CD4-positive, alpha-beta T cell treated with Interleukin-4 for 4 hours (primary cell): ENCODE data around the gene MYH6.
"Not testable (repeated sequence)": the region's sequence is repeated elsewhere in the genome, so short reads cannot be mapped to it uniquely, and the experiment has no call there.

ENCODE experiments used
- DNase-seq: peaks from one replicate; pipeline ENCODE4 v3.0.0-alpha.2; 2020

MYH6 gene

GRCh38 chr14:23407516-23408306, at the start of gene MYH6:
TSS of gene MYH6 (minus strand) at chr14:23408273. CDS start at chr14:23407223, 1,050 bp downstream.
- no peak for DNase-seq

- DNase-seq, result not testable (repeated sequence)
Measured at GRCh38 chr14:23456883-23457586, 49.0 kb upstream of the MYH6 start.

GRCh38 chr14:23454445-23454856, 46.4 kb upstream of the MYH6 start:
- no peak for DNase-seq

GRCh38 chr14:23452237-23452636, 44.2 kb upstream of the MYH6 start:
- no peak for DNase-seq

GRCh38 chr14:23450379-23450778, 42.3 kb upstream of the MYH6 start:
- no peak for DNase-seq

GRCh38 chr14:23449314-23449713, 41.2 kb upstream of the MYH6 start:
- no peak for DNase-seq

GRCh38 chr14:23447361-23448350, 39.6 kb upstream of the MYH6 start:
- no peak for DNase-seq

- DNase-seq, result no peak
Measured at GRCh38 chr14:23446291-23446851, 38.3 kb upstream of the MYH6 start.

- DNase-seq, result no peak
Measured at GRCh38 chr14:23445773-23446172, 37.7 kb upstream of the MYH6 start.

GRCh38 chr14:23444314-23444713, 36.2 kb upstream of the MYH6 start:
- DNase-seq, result no peak

- no peak for DNase-seq
Measured at GRCh38 chr14:23443881-23444280, 35.8 kb upstream of the MYH6 start.

GRCh38 chr14:23443411-23443812, 35.3 kb upstream of the MYH6 start:
- no peak for DNase-seq

GRCh38 chr14:23442721-23443356, 34.8 kb upstream of the MYH6 start:
- DNase-seq, result no peak

- DNase-seq, result no peak
Measured at GRCh38 chr14:23441076-23441475, 33.0 kb upstream of the MYH6 start.

- no peak for DNase-seq
Measured at GRCh38 chr14:23439107-23439835, 31.2 kb upstream of the MYH6 start.

- DNase-seq, result no peak
Measured at GRCh38 chr14:23438101-23438971, 30.3 kb upstream of the MYH6 start.

- no peak for DNase-seq
Measured at GRCh38 chr14:23437133-23438100, 29.3 kb upstream of the MYH6 start.

GRCh38 chr14:23436327-23437132, 28.5 kb upstream of the MYH6 start:
- DNase-seq, result no peak
